H1 (cell line): ENCODE data around the gene CHST11. TPM values are rescaled to one million over a fixed set of nuclear protein-coding genes. Genes with fewer than 3 reads are reported as not detected.

ENCODE experiments used
- CTCF ChIA-PET: fragments of 300-600 bp; sonication (Branson Sonifier 250); formaldehyde crosslinking; loops from one replicate; lab custom pipeline; 2021; ENCODE audit not compliant: partially characterized antibody; lab: Charles Lee
- POLR2A ChIA-PET: fragments of 300-600 bp; sonication (Branson Sonifier 250); formaldehyde crosslinking; loops from one replicate; lab custom pipeline; 2021; ENCODE audit warnings: inconsistent platforms; ENCODE audit not compliant: partially characterized antibody; lab: Charles Lee
- DNase-seq, 2 experiments: peaks; one replicate each; pipeline versions ENCODE4 v3.0.0 to v3.0.0-alpha.2; 2010 to 2022; ENCODE audit warnings: low spot score in 2 of 2, low read depth in 1 of 2, mixed read lengths in 1 of 2
- FAIRE-seq: peaks from 2 replicates; lab custom pipeline; 2011; peaks lifted over from hg19 to GRCh38; lab: Jason Lieb, UNC
- H2AFZ ChIP-seq: 2 replicates; pipeline ENCODE4 v1.8.1; 2012; ENCODE audit warnings: low read length, inconsistent platforms
- H2AK5ac ChIP-seq: 2 replicates; pipeline ENCODE4 v1.6.1; 2013; ENCODE audit warnings: low read depth, low read length
- H2BK120ac ChIP-seq: replicated peaks from 2 replicates; pipeline ENCODE3; 2013; ENCODE audit warnings: low read depth, low read length, inconsistent platforms
- H2BK12ac ChIP-seq: 2 replicates; pipeline ENCODE4 v1.6.1; 2013; ENCODE audit warnings: low read depth, low read length
- H2BK15ac ChIP-seq: 2 replicates; pipeline ENCODE4 v1.6.1; 2013; ENCODE audit warnings: low read length
- H2BK20ac ChIP-seq: 2 replicates; pipeline ENCODE4 v1.6.1; 2013; ENCODE audit warnings: low read length
- H2BK5ac ChIP-seq: 2 replicates; pipeline ENCODE4 v1.6.1; 2013; ENCODE audit warnings: low read depth, low read length
- H3K14ac ChIP-seq: 2 replicates; pipeline ENCODE4 v1.6.1; 2013; ENCODE audit warnings: inconsistent platforms; ENCODE audit not compliant: insufficient read length
- H3K18ac ChIP-seq: 2 replicates; pipeline ENCODE4 v1.6.1; 2013; ENCODE audit warnings: low read length; ENCODE audit errors: extremely low read depth
- H3K23ac ChIP-seq: 2 replicates; pipeline ENCODE4 v1.6.1; 2013; ENCODE audit warnings: inconsistent platforms; ENCODE audit not compliant: insufficient read length
- H3K23me2 ChIP-seq: 2 replicates; pipeline ENCODE4 v1.6.1; 2013; ENCODE audit warnings: low read depth, low read length
- H3K27ac ChIP-seq: 2 replicates; pipeline ENCODE4 v1.6.1; 2011; ENCODE audit warnings: low read depth, low read length, inconsistent platforms
- H3K27me3 ChIP-seq, 4 experiments: replicated peaks in 1 of 4; 1 replicate in 1 of 4; 2 replicates in 3 of 4; pipeline versions ENCODE4 v1.6.1 to v1.8.1; 2011 to 2013; ENCODE audit warnings: low read length in 3 of 4, mild to moderate bottlenecking in 3 of 4, inconsistent platforms in 2 of 4, mixed read lengths in 2 of 4, moderate library complexity in 1 of 4; ENCODE audit not compliant: control insufficient read depth in 3 of 4, insufficient read depth in 3 of 4; ENCODE audit errors: extremely low read depth in 1 of 4
- H3K36me3 ChIP-seq, 4 experiments: 2 replicates each; pipeline versions ENCODE4 v1.6.1 to v1.8.1; 2011 to 2013; ENCODE audit warnings: mild to moderate bottlenecking in 4 of 4, low read length in 3 of 4, moderate library complexity in 2 of 4, control low read depth in 1 of 4, inconsistent platforms in 1 of 4; ENCODE audit not compliant: insufficient read depth in 4 of 4, control insufficient read depth in 2 of 4
- H3K4ac ChIP-seq: replicated peaks from 2 replicates; pipeline ENCODE3; 2013; ENCODE audit warnings: low read length, low read depth, mixed read lengths, inconsistent platforms; ENCODE audit not compliant: insufficient read length
- H3K4me1 ChIP-seq, 4 experiments: replicated peaks in 1 of 4; 1 replicate in 1 of 4; 2 replicates in 3 of 4; pipeline versions ENCODE4 v1.6.1 to v1.8.1; 2011 to 2013; ENCODE audit warnings: low read length in 3 of 4, inconsistent platforms in 2 of 4, mixed read lengths in 1 of 4; ENCODE audit not compliant: insufficient read depth in 4 of 4, control insufficient read depth in 3 of 4
- H3K4me2 ChIP-seq, 2 experiments: 2 replicates each; pipeline versions ENCODE4 v1.6.1 to v1.8.1; 2011 to 2013; ENCODE audit warnings: low read depth in 2 of 2, low read length in 2 of 2, control low read depth in 1 of 2, inconsistent platforms in 1 of 2, mild to moderate bottlenecking in 1 of 2; ENCODE audit not compliant: insufficient read depth in 1 of 2
- H3K4me3 ChIP-seq, 4 experiments: fragments of 200-600, 300-600 bp in 1 of 4; sonication (generic), shearing (Covaris generic), sonication (Bioruptor Twin) in 1 of 4; 2 replicates each; pipeline versions ENCODE4 v1.5.1 to v1.8.1; 2011 to 2016; ENCODE audit warnings: low read length in 4 of 4, low read depth in 3 of 4, control low read depth in 2 of 4, inconsistent platforms in 2 of 4, mild to moderate bottlenecking in 2 of 4, mixed read lengths in 1 of 4, moderate library complexity in 1 of 4; ENCODE audit not compliant: insufficient read depth in 2 of 4; ENCODE audit errors: extremely low read depth in 1 of 4
- H3K56ac ChIP-seq: replicated peaks from 2 replicates; pipeline ENCODE3; 2013; ENCODE audit warnings: low read depth, mild to moderate bottlenecking, mixed read lengths, low read length, inconsistent platforms; ENCODE audit not compliant: insufficient read length
- H3K79me1 ChIP-seq: 2 replicates; pipeline ENCODE4 v1.6.1; 2013; ENCODE audit warnings: low read depth, low read length, control low read depth
- H3K79me2 ChIP-seq, 2 experiments: 2 replicates each; pipeline versions ENCODE4 v1.6.1 to v1.8.1; 2012 to 2013; ENCODE audit warnings: low read length in 2 of 2, mild to moderate bottlenecking in 2 of 2, inconsistent platforms in 1 of 2; ENCODE audit not compliant: insufficient read depth in 2 of 2, control insufficient read depth in 1 of 2
- H3K9ac ChIP-seq, 4 experiments: replicated peaks in 1 of 4; 1 replicate in 1 of 4; 2 replicates in 3 of 4; pipeline versions ENCODE4 v1.6.1 to v1.8.1; 2011 to 2013; ENCODE audit warnings: low read depth in 3 of 4, low read length in 3 of 4, control low read depth in 2 of 4, mild to moderate bottlenecking in 2 of 4, moderate library complexity in 2 of 4, inconsistent platforms in 1 of 4; ENCODE audit errors: extremely low read depth in 1 of 4
- H3K9me3 ChIP-seq, 2 experiments: 2 replicates each; pipeline versions ENCODE4 v1.6.1 to v1.8.1; 2012 to 2013; ENCODE audit warnings: mild to moderate bottlenecking in 2 of 2, moderate library complexity in 2 of 2, control low read depth in 1 of 2, inconsistent platforms in 1 of 2, low read depth in 1 of 2, low read length in 1 of 2, mixed read lengths in 1 of 2; ENCODE audit not compliant: insufficient read depth in 2 of 2
- H4K20me1 ChIP-seq, 2 experiments: replicated peaks in 1 of 2; 2 replicates each; pipeline versions ENCODE3 to v1.8.1; 2011 to 2013; ENCODE audit warnings: inconsistent platforms in 2 of 2, low read length in 2 of 2, mild to moderate bottlenecking in 1 of 2; ENCODE audit not compliant: insufficient read depth in 2 of 2, control insufficient read depth in 1 of 2
- H4K5ac ChIP-seq: 2 replicates; pipeline ENCODE4 v1.6.1; 2013; ENCODE audit warnings: low read length, low read depth, mixed read lengths, inconsistent platforms; ENCODE audit not compliant: insufficient read length
- H4K8ac ChIP-seq: 2 replicates; pipeline ENCODE4 v1.8.0; 2013; ENCODE audit warnings: mild to moderate bottlenecking, moderate library complexity, low read length, inconsistent platforms; ENCODE audit not compliant: insufficient read depth; ENCODE audit errors: extremely low read depth
- H4K91ac ChIP-seq: replicated peaks from 2 replicates; pipeline ENCODE3; 2013; ENCODE audit warnings: low read length, mixed read lengths, inconsistent platforms; ENCODE audit not compliant: insufficient read length
- FOSL1 ChIP-seq: IDR thresholded peaks from 2 replicates; pipeline ENCODE4 v1.6.1; 2011; ENCODE audit warnings: mild to moderate bottlenecking, low read depth, low read length, moderate library complexity; ENCODE audit not compliant: insufficient read depth
- WGBS, 2 experiments: shearing (Covaris generic) in 1 of 2; methylation state at CpG; one replicate each; pipeline versions ENCODE4 v1.1.6 to v1.1.7; 2013 to 2015; ENCODE audit warnings: low lambda C conversion rate in 2 of 2, mixed read lengths in 2 of 2, inconsistent platforms in 1 of 2, low coverage in 1 of 2, missing lambda C conversion rate in 1 of 2; ENCODE audit not compliant: insufficient replicate concordance in 2 of 2, insufficient coverage in 1 of 2, insufficient read length in 1 of 2; ENCODE audit errors: extremely low coverage in 1 of 2, missing lambda C conversion rate in 1 of 2; 5-methylcytosine and 5-hydroxymethylcytosine counted together
- polyA plus RNA-seq, 7 experiments: library from polyadenylated mRNA; depleted of rRNA in 3 of 7; stranded (reverse) in 5 of 7; unstranded in 2 of 7; fragments of >200 nt in 5 of 7; fragments of 200-250 nt in 2 of 7; gene quantifications; 1 replicate in 5 of 7; 2 replicates in 1 of 7; 4 replicates in 1 of 7; pipeline versions ENCODE4 v1.2.1 to v1.2.3, GENCODE V29; 2011 to 2013; ENCODE audit warnings: missing spikeins in 2 of 7, mixed read lengths in 2 of 7
- total RNA-seq: library from RNA; stranded (reverse); fragmentation: NEBNext Ultra II Directional; extraction: Animal tissue kit (Norgen Biotek cat#: 25700); gene quantifications from 2 replicates; pipeline ENCODE4 v1.2.1, GENCODE V29; 2021

Gene CHST11
- total and polyA plus RNA-seq, 2 of the 8 experiments (the other 6 are each of a cell fraction or from before 2014, with no cell fraction given), result 14.4 to 20.8 TPM

DNA sequence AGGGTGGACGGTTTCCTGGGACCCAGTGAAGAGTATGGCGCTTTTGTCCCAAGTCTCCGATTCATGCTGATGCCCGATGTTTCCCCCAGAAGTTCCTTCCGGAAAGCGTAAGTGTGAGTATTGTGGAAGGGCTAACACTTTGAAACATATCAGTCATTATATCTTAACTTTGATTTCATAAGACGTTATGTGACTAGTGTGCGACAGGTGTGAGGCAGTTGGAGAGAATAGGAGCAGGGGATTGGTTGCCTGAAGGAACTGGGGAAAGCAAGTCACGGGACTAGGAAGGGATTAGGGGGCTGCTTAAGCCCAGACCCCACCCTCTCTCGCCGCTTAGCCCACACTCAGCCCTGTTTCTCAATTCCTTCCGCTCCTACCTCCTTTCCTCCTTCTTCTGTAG lies 154.9 kb downstream of the CHST11 start:
- Histone ChIP-seq H4K5ac (no peak overlapping the region), H3K4ac (no peak overlapping the region), H3K9ac (no peak overlapping the region), H3K79me1 (no peaks in the 10 kb centered on the region; the same call in 1 of the 2 replicates), H3K23ac (no peak overlapping the region), H3K4me1 (no peaks in the 10 kb centered on the region), H2BK15ac (no peak overlapping the region), H3K4me3 (no peak overlapping the region), H2BK120ac (no peak overlapping the region), H2AK5ac (no peak overlapping the region; the same call in 1 of the 2 replicates), H3K4me2 (no peak overlapping the region), H4K20me1 (peaks cover 0 to 1% of the 10 kb centered on the region in 2 experiments), H3K79me2 (no peaks in the 10 kb centered on the region; a peak in 1 of 4 replicates), H3K27me3 (no peaks in the 10 kb centered on the region), H3K9me3 (no peaks in the 10 kb centered on the region), H3K56ac (no peak overlapping the region), H2BK5ac (no peak overlapping the region), H3K27ac (no peak overlapping the region), H2AFZ (no peak overlapping the region), H2BK20ac (no peak overlapping the region), H2BK12ac (no peak overlapping the region), H4K91ac (no peak overlapping the region), H3K23me2 (peaks cover 2% of the 10 kb centered on the region; the same call in 1 of the 2 replicates), H3K14ac (no peak overlapping the region), H3K18ac (no peak overlapping the region), H4K8ac (no peak overlapping the region), H3K36me3 (no peaks in the 10 kb centered on the region)
- FAIRE-seq (no peak), DNase-seq (no peak)
- ChIA-PET POLR2A (no interaction called here), CTCF (interaction anchor here (1.1 to 1.4 kb wide), 2 partner anchors 9 to 62 kb away, joined by 4 read pairs; no protein-coding TSS in a partner anchor)
- 87% methylated on average over 10 of the region's 12 CpGs; no CpG with 5 or more reads in 1 of the 2 experiments for WGBS, 2 experiments
- TF ChIP-seq FOSL1, result no peak
